DMS153 (cell line): ENCODE measurements around the gene HLA-DOB.

ENCODE experiments used
- DNase-seq: peaks from one replicate; lab custom pipeline; 2025; lab: John Stamatoyannopoulos, UW

HLA-DOB gene

GRCh38 chr6:32843331-32843978, 26.7 kb upstream of the HLA-DOB start:
- no peak for DNase-seq

GRCh38 chr6:32842690-32843089, 25.9 kb upstream of the HLA-DOB start:
- no peak for DNase-seq

GRCh38 chr6:32842021-32842650, 25.3 kb upstream of the HLA-DOB start:
- DNase-seq, result no peak

GRCh38 chr6:32840604-32841246, 23.9 kb upstream of the HLA-DOB start:
- no peak for DNase-seq

GRCh38 chr6:32839356-32839755, 22.6 kb upstream of the HLA-DOB start:
- no peak for DNase-seq

GRCh38 chr6:32838114-32838958, 21.5 kb upstream of the HLA-DOB start, which contains the start of gene TAP2:
TAP2 (minus strand) TSS chr6:32838739; CDS start chr6:32838233, 506 bp downstream.
- DNase-seq, result peak; percentile 83

- DNase-seq, result no peak
Observed at GRCh38 chr6:32837651-32838113, 20.9 kb upstream of the HLA-DOB start.

- no peak for DNase-seq
Observed at GRCh38 chr6:32836873-32837272, 20.1 kb upstream of the HLA-DOB start.

GRCh38 chr6:32835167-32835893, 18.5 kb upstream of the HLA-DOB start:
- DNase-seq, result no peak

GRCh38 chr6:32833664-32834063, 16.9 kb upstream of the HLA-DOB start:
- no peak for DNase-seq

- DNase-seq, result no peak
Observed at GRCh38 chr6:32832535-32832934, 15.7 kb upstream of the HLA-DOB start.

- DNase-seq, result no peak
Observed at GRCh38 chr6:32830936-32831335, 14.1 kb upstream of the HLA-DOB start.

- no peak for DNase-seq
Observed at GRCh38 chr6:32830017-32830416, 13.2 kb upstream of the HLA-DOB start.

- DNase-seq, result no peak
Observed at GRCh38 chr6:32829495-32829894, 12.7 kb upstream of the HLA-DOB start.

- no peak for DNase-seq
Observed at GRCh38 chr6:32827025-32827424, 10.2 kb upstream of the HLA-DOB start.

GRCh38 chr6:32825966-32826365, 9.2 kb upstream of the HLA-DOB start:
- DNase-seq, result no peak

- DNase-seq, result no peak
Observed at GRCh38 chr6:32819729-32820128, 2.9 kb upstream of the HLA-DOB start.

- no peak for DNase-seq
Observed at GRCh38 chr6:32818867-32819266, 2.1 kb upstream of the HLA-DOB start.

GRCh38 chr6:32815996-32816395, 806 bp downstream of the HLA-DOB start:
- no peak for DNase-seq

- DNase-seq, result no peak
Observed at GRCh38 chr6:32815115-32815514, 1.7 kb downstream of the HLA-DOB start.

GRCh38 chr6:32814145-32814544, 2.7 kb downstream of the HLA-DOB start:
- no peak for DNase-seq

- DNase-seq, result no peak
Observed at GRCh38 chr6:32809171-32809570, 7.6 kb downstream of the HLA-DOB start.
